HG02943 (cell line): Measurements from ENCODE around the gene RAVER2.
"Not testable (repeated sequence)": the region's sequence is repeated elsewhere in the genome, so short reads cannot be mapped to it uniquely, and the experiment has no call there.

Experiments used
- ATAC-seq: cut with Tn5 transposase; IDR thresholded peaks from one replicate; pipeline ENCODE4 v1.9.1; 2021; ENCODE audit warnings: mild to moderate bottlenecking, low read depth, moderate library complexity; ENCODE audit not compliant: unreplicated experiment

RAVER2 gene

DNA sequence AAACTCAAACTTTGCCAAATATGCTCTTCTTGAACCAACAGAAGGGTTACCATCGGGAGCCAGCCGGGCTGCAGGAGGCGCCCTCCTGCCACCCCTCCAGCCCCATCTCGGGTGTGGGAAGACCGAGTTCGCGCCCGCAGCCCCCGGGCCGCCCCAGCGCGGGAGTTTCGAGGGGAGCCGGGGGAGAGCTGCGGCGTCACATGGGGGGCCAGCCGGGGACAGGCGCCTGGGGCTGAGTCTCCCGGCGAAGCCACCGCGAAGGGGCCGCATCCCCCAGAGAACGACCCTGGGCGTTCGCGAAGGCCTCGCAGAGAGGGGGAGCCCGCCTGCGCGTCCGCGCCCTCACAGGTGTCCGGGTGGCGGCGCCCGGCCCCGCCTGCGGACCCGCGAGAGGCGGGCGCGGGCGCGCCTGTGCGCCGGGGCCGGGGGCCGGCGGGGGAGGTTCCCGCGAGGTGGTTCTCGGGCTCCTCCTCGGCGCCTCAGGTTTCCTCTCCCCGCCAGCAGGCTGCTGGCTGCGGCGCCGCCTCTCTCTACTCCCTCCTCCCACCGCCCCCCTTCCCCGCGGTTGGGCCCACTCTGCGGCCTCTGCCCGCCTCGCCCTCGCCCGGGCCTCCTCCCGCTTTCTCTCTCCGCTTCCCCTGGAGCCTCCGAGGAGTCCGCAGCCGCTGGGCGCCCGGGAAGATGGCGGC, at the start of gene RAVER2:
Gene RAVER2 (plus strand): TSS at position 584 of the 689 bp plus-strand sequence. CDS start 98 bp downstream, at position 682.
- ATAC-seq = no peak

- ATAC-seq = no peak
These were observed 48.0 kb upstream of the RAVER2 start for GRCh38 chr1:64696879-64697278.

DNA sequence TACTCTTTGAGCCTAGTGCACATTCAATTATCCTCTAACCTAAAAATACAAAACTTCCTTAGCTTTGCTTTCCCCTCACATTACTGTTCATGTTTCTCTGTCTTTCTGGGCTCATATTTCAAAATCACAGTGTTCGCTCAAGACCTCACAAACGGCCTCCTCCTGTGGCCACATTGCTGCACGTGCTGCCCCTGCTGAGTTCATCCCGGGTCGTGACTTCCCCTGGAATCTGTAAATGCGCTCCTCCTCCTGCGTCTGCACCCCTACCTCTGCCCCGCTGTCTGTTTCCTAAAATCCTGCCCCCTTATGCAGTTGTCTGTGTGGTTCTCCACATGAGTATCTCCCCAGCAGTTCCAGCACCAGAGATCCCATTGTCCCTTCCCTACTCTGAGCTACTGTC, 45.5 kb upstream of the RAVER2 start:
- ATAC-seq = no peak

DNA sequence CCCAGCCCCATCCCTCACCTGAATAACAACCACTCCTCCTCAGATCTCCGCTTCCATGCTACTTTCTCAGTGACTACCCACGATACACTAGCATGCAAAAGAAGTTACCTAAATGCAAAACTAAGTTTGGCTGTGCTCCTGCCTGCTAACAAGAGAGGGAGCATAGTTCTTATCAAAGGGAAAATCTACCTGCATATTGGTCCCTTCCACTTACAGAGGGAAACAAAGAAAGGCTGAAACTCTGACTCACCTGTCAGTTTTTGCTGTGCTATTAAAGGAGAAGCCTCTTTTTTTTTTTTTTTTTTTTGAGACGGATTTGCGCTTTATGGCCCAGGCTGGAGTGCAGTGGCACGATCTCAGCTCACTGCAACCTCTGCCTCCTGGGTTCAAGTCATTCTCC, 43.8 kb upstream of the RAVER2 start:
- no peak for ATAC-seq

- ATAC-seq = no peak
These were observed 43.0 kb upstream of the RAVER2 start for GRCh38 chr1:64701886-64702285.

DNA sequence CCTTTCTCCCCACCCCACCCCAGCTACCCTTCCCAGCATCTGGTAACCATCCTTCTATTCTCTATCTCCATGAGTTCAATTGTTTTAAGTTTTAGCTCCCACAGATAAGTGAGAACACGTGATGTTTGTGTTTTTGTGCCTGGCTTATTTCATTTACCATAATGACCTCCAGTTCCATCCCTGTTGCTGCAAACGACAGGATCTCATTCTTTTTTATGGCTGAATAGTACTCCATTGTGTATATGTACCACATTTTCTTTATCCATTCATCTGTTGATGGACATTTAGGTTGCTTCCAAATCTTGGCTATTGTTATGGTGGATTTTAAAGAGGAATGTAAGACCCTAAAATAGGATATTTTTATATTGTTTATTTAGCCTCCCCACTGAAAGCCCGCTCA, 42.2 kb upstream of the RAVER2 start:
- not testable (repeated sequence) for ATAC-seq

DNA sequence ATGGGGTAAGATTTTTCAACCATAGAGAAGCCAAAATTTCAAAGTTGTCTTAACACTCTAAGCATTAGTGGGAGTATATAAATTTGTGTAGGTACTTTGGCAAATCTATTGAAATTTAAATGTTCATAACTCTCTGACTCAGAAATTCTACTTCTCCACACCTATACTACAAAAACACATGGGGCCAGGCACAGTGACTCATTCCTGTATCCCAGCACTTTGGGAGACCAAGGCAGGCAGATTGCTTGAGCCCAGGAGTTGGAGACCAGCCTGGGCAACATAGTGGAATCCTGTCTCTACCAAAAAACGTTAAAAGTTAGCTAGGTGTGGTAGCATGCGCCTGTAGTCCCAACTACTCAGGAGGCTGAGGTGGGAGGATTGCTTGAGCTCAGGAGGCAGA, 41.3 kb upstream of the RAVER2 start:
- ATAC-seq = no peak

DNA sequence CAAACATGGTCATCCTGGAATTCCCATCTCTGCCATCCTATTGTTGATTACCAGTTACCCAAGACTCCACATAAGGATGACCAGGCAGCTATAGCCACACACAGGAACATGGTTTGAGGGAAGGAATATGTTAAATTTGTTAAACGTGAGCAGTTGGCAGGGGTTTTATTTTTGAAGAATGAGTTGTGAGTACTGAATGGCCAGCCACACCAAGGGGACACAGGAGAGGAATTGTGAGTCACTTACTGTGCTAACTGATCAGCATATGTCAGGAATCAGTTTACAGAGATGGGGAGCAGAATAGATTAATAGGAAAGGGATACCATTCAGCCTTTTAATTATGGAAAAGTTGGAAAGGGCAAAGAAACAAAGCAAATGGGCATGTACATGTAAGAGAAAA, 39.3 kb upstream of the RAVER2 start:
- no peak for ATAC-seq

DNA sequence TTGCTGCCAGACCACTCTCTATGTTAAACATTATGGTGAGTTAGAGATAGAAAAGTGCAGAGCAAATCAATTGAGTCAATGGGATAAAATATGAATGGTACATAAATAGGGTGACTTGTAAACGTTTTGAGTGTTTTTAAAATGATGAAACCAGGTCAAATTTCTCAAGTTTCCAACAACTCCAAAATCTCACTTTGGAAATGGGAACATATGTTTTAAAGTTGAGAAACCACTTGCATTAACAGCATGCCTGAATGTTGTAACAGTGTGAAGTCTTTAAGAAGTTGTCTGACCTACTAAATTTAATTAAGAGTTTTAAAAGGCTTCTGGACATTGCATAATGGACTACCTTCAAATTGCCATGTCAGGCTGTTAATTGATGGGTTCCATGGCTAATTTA, 33.6 kb upstream of the RAVER2 start:
- no peak for ATAC-seq

DNA sequence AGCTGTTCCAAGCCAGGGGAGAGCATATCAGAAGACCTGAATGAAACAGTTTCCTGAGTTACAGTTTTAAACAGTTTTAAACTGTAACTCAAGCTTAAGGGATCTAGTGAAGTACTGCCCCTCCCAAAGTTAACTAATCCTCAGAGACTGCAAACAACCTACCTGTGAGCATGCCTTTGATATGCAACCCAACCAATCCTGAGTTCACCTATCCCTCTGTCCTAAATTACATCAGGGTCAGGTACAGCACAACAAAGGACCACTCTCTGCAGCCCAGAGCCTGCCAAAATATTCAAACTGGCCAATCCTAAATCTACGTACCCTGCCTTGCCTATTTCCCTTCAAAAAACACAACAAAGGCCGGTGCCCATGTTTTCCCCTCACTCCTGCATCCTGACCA, 32.8 kb upstream of the RAVER2 start:
- no peak for ATAC-seq

GRCh38 chr1:64715186-64715585, 29.7 kb upstream of the RAVER2 start:
- ATAC-seq = no peak

GRCh38 chr1:64721135-64721534, 23.7 kb upstream of the RAVER2 start:
- ATAC-seq = no peak

GRCh38 chr1:64721576-64722145, 23.2 kb upstream of the RAVER2 start:
- no peak for ATAC-seq

DNA sequence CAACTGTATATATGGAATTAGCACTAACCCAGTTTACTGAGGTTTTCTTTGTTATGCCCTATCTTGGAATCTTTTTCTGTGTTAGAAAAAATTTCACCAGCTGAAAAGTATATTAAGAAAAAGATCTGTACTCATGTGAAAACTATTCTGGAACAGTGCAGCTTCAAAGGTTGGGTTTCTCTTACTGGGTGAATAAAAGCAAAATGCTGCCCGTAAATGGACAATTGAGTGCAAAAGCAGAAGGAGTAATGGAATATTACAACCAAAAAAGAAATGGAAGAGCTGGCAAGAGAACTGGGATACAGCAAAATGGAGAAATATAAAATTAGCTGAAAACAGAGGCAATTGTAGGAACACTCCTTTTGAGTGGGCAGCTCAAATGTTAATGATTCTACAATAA, 17.0 kb upstream of the RAVER2 start:
- no peak for ATAC-seq

- no peak for ATAC-seq
These were observed 11.1 kb upstream of the RAVER2 start for GRCh38 chr1:64733581-64734286.

- no peak for ATAC-seq
These were observed 10.6 kb upstream of the RAVER2 start for GRCh38 chr1:64734287-64734652.

DNA sequence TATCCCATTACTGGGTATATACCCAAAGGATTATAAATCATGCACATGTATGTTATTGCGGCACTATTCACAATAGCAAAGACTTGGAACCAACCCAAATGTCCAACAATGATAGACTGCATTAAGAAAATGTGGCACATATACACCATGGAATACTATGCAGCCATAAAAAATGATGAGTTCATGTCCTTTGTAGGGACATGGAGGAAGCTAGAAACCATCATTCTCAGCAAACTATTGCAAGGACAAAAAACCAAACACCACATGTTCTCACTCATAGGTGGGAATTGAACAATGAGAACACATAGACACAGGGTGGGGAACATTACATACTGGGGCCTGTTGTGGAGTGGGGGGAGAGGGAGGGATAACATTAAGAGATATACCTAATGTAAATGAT, 4.2 kb upstream of the RAVER2 start:
- not testable (repeated sequence) for ATAC-seq

GRCh38 chr1:64743954-64744491, 852 bp upstream of the RAVER2 start:
- ATAC-seq = no peak

DNA sequence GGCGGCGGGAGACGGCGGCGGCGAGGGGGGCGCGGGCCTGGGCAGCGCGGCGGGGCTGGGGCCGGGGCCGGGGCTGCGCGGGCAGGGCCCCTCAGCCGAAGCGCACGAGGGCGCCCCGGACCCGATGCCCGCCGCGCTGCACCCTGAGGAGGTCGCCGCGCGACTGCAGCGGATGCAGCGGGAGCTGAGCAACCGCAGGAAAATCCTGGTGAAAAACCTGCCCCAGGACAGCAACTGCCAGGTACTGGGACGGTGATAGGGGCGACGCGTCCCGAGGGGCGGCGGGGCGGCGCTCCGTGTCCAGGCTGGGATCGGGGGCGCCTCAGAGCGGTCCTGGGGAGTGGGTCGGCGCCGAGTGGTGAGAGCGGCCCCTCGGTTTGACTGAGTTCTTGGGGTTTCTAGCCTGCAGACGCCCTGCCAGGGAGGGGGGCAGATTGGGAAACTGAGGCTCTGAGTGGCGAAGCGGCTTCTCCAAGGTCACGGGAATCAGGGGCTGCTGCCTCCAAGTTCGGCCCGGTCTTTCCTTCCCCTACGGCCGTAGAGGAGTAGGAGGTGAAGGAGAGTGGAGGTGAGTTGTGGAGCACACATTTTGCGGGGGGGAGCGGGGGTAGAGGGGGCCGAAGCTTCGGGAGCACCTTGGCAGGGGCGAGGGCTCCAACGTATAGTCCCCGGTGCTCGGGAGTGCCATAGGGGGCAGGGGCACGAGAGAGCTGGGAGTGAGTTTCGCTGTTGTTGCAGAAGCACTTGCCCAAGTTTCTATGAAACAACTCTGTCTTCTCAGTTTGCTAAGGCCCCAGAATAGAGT, 508 bp downstream of the RAVER2 start:
- no peak for ATAC-seq

- no peak for ATAC-seq
These were observed 1.4 kb downstream of the RAVER2 start for GRCh38 chr1:64745986-64746940.
